ENCODE measurements around the gene LAMB4. TPM values are rescaled to one million over a fixed set of nuclear protein-coding genes. Genes with fewer than 3 reads are reported as not detected.

The LAMB4 gene
- total and polyA plus RNA-seq, 2 donors (not counting 1 experiment from before 2014, with no cell fraction given): 0.17 to 0.57 TPM

DNA sequence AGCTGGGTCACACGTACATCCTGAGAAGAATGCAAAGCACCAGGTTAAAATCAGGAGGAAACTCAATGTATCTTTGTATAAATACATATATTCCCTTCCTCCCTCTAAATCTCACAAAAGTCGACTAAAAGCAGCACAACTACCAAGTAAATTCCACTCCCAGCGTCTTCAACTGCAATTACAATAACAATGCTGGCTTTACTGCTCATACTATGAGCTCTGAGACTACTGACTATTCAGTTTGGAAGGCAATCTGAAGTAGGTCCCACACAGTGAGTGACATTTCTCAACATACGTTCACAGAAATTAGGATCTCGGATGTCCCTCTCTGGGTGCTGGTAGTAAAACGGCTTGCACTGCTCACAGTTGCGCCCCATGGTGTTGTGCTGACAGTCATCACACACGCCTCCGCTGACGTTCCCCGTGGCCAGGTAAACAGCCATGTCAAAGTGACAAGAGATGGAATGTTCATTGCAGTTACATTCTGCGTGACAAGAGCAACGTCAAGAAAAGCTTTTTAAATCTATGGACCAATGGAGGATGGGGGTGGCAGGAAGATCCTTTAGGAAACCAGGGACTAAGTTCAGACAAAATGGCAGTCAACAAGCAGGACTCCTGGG is 154.7 kb downstream of the LAMB4 start:
- H2AFZ ChIP-seq (ENCODE audit: low read length): no peak overlapping the region
- peaks cover 13% of the 10 kb centered on the region for H3K4me1 ChIP-seq (ENCODE audit: control insufficient read depth, extremely low read depth, insufficient read depth, low read length)
- no peak for TF ChIP-seq EZH2 (IDR thresholded peaks at IDR 0.05; ENCODE audit: low read length, missing control alignments)
- TF ChIP-seq, protein P1, sequence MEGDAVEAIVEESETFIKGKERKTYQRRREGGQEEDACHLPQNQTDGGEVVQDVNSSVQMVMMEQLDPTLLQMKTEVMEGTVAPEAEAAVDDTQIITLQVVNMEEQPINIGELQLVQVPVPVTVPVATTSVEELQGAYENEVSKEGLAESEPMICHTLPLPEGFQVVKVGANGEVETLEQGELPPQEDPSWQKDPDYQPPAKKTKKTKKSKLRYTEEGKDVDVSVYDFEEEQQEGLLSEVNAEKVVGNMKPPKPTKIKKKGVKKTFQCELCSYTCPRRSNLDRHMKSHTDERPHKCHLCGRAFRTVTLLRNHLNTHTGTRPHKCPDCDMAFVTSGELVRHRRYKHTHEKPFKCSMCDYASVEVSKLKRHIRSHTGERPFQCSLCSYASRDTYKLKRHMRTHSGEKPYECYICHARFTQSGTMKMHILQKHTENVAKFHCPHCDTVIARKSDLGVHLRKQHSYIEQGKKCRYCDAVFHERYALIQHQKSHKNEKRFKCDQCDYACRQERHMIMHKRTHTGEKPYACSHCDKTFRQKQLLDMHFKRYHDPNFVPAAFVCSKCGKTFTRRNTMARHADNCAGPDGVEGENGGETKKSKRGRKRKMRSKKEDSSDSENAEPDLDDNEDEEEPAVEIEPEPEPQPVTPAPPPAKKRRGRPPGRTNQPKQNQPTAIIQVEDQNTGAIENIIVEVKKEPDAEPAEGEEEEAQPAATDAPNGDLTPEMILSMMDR (conservative IDR thresholded peaks at IDR 0.05 in 1 of 2, IDR thresholded peaks at IDR 0.05 in 1 of 2; ENCODE audit: low read depth in 1 of 2, low read length in 2 of 2): no peak
- peaks cover 2% of the 10 kb centered on the region for H3K79me2 ChIP-seq (ENCODE audit: control insufficient read depth, insufficient read depth, low read length)
- no peaks in the 10 kb centered on the region for H3K9me3 ChIP-seq (ENCODE audit: control insufficient read depth, insufficient read depth, low read depth, low read length)
- no peak overlapping the region for H3K9ac ChIP-seq (ENCODE audit: insufficient read depth, low read length)
- H3K27me3 ChIP-seq (ENCODE audit: control insufficient read depth, insufficient read depth, low read length): no peaks in the 10 kb centered on the region
- no peak overlapping the region for H3K27ac ChIP-seq (ENCODE audit: insufficient read depth, low read length)
- H3K36me3 ChIP-seq (ENCODE audit: control insufficient read depth, insufficient read depth, low read length): peaks cover 41% of the 10 kb centered on the region
- peaks cover 2% of the 10 kb centered on the region for H4K20me1 ChIP-seq (ENCODE audit: control insufficient read depth, extremely low read depth, insufficient read depth, low read length)
- H3K4me3 ChIP-seq (replicated peaks in 1 of 4; ENCODE audit: control extremely low read depth in 1 of 4, insufficient read depth in 1 of 4, low read depth in 3 of 4, low read length in 4 of 4): no peak overlapping the region
- no peak for DNase-seq (ENCODE audit: low read depth in 2 of 2)
- H3K4me2 ChIP-seq (ENCODE audit: extremely low read depth, insufficient read depth, low read length): no peak overlapping the region

DNA sequence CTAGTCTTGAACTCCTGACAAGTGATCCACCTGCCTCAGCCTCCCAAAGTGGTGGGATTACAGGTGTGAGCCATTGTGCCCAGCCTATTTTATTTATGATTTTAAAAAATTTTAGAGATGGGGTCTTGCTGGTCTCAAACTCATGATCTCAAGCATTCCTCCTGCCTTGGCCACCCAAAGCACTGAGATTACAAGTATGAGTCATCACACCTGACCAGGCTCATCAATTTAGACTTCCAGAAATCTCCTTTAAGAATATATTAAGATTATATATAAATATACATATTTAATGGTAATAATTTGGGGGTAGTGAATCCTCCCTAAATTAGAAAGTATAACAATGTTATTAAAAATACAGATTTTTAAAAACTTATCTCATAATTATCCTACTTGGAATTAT is 156.3 kb downstream of the LAMB4 start:
- Histone ChIP-seq H3K27ac (ENCODE audit: insufficient read depth, low read length) (no peak overlapping the region), H3K4me3 (replicated peaks in 1 of 4; ENCODE audit: control extremely low read depth in 1 of 4, insufficient read depth in 1 of 4, low read depth in 3 of 4, low read length in 4 of 4) (no peak overlapping the region), H3K9me3 (ENCODE audit: control insufficient read depth, insufficient read depth, low read depth, low read length) (no peaks in the 10 kb centered on the region), H3K36me3 (ENCODE audit: control insufficient read depth, insufficient read depth, low read length) (peaks cover 35% of the 10 kb centered on the region), H3K4me2 (ENCODE audit: extremely low read depth, insufficient read depth, low read length) (no peak overlapping the region), H2AFZ (ENCODE audit: low read length) (no peak overlapping the region), H3K4me1 (ENCODE audit: control insufficient read depth, extremely low read depth, insufficient read depth, low read length) (peaks cover 13% of the 10 kb centered on the region), H3K79me2 (ENCODE audit: control insufficient read depth, insufficient read depth, low read length) (no peaks in the 10 kb centered on the region), H3K27me3 (ENCODE audit: control insufficient read depth, insufficient read depth, low read length) (no peaks in the 10 kb centered on the region), H3K9ac (ENCODE audit: insufficient read depth, low read length) (no peak overlapping the region), H4K20me1 (ENCODE audit: control insufficient read depth, extremely low read depth, insufficient read depth, low read length) (peaks cover 2% of the 10 kb centered on the region)
- DNase-seq (ENCODE audit: low read depth in 2 of 2): no peak
- no peak for TF ChIP-seq EZH2 (IDR thresholded peaks at IDR 0.05; ENCODE audit: low read length, missing control alignments)
- TF ChIP-seq, protein P1 (conservative IDR thresholded peaks at IDR 0.05 in 1 of 2, IDR thresholded peaks at IDR 0.05 in 1 of 2; ENCODE audit: low read depth in 1 of 2, low read length in 2 of 2): no peak

Other genes with a start within 250 kb of the LAMB4 start
- gene DLD, start 239.2 kb downstream of the LAMB4 start, total RNA-seq: 44.2 and 48.6 TPM in 2 replicates
- gene DLD, start 239.2 kb downstream of the LAMB4 start, polyA plus RNA-seq: 160 and 172 TPM in 2 replicates
- gene LAMB1, start 127.2 kb downstream of the LAMB4 start, total RNA-seq: 440 and 516 TPM in 2 replicates
- gene LAMB1, start 127.2 kb downstream of the LAMB4 start, polyA plus RNA-seq: 136 and 428 TPM in 2 replicates